ENCODE data around the gene PLEKHJ1. TPM values are rescaled to one million over a fixed set of nuclear protein-coding genes. Genes with fewer than 3 reads are reported as not detected.

PLEKHJ1 gene
- total and polyA plus RNA-seq, 2 of the 13 experiments (the other 11 are each of a cell fraction or from before 2014, with no cell fraction given) = 70.5 to 130 TPM

DNA sequence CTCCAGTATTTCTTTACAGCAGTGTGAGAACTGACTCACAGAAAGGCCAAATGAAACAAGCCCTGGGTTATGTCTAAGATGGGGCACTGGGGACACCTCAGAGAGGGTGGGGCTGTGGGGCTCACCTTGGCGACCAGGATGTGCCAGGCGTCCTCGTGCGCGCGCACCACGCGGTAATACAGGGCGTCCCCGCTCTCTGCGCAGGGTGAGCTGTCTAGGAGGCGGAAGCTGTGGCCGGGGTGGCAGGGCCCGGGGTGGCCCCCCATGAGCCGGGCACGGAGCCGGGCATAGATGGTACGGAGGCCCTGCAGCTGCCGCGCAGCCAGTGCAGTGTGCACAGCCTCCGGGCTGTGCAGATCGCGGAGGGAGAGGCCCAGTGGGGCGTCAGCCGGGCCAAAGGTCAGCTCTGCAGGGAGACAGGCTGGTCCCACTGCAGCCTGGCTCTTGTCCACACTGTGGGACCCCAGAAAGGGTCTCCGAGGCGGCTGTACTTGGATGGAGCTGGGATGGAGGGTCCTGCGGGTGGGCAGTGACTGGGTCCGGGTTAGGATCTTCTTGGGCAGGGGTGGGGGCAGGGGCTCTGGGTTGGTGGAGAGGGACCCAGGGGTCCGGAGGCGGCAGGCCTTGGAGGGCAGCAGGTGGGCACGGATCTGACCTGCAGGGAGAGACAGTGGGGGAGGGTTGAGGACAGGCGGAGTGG lies 42.5 kb upstream of the PLEKHJ1 start (continued):
- TF ChIP-seq, protein P1, sequence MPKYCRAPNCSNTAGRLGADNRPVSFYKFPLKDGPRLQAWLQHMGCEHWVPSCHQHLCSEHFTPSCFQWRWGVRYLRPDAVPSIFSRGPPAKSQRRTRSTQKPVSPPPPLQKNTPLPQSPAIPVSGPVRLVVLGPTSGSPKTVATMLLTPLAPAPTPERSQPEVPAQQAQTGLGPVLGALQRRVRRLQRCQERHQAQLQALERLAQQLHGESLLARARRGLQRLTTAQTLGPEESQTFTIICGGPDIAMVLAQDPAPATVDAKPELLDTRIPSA (CRISPR knock-in tag; IDR thresholded peaks at IDR 0.05; ENCODE audit: borderline replicate concordance) = 0 out of 2 replicates have a peak, but pooled peaks have one; percentile 20
- TF ChIP-seq, protein P2, sequence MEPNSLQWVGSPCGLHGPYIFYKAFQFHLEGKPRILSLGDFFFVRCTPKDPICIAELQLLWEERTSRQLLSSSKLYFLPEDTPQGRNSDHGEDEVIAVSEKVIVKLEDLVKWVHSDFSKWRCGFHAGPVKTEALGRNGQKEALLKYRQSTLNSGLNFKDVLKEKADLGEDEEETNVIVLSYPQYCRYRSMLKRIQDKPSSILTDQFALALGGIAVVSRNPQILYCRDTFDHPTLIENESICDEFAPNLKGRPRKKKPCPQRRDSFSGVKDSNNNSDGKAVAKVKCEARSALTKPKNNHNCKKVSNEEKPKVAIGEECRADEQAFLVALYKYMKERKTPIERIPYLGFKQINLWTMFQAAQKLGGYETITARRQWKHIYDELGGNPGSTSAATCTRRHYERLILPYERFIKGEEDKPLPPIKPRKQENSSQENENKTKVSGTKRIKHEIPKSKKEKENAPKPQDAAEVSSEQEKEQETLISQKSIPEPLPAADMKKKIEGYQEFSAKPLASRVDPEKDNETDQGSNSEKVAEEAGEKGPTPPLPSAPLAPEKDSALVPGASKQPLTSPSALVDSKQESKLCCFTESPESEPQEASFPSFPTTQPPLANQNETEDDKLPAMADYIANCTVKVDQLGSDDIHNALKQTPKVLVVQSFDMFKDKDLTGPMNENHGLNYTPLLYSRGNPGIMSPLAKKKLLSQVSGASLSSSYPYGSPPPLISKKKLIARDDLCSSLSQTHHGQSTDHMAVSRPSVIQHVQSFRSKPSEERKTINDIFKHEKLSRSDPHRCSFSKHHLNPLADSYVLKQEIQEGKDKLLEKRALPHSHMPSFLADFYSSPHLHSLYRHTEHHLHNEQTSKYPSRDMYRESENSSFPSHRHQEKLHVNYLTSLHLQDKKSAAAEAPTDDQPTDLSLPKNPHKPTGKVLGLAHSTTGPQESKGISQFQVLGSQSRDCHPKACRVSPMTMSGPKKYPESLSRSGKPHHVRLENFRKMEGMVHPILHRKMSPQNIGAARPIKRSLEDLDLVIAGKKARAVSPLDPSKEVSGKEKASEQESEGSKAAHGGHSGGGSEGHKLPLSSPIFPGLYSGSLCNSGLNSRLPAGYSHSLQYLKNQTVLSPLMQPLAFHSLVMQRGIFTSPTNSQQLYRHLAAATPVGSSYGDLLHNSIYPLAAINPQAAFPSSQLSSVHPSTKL (CRISPR knock-in tag; IDR thresholded peaks at IDR 0.05) = no peak
- TF ChIP-seq, protein P3, sequence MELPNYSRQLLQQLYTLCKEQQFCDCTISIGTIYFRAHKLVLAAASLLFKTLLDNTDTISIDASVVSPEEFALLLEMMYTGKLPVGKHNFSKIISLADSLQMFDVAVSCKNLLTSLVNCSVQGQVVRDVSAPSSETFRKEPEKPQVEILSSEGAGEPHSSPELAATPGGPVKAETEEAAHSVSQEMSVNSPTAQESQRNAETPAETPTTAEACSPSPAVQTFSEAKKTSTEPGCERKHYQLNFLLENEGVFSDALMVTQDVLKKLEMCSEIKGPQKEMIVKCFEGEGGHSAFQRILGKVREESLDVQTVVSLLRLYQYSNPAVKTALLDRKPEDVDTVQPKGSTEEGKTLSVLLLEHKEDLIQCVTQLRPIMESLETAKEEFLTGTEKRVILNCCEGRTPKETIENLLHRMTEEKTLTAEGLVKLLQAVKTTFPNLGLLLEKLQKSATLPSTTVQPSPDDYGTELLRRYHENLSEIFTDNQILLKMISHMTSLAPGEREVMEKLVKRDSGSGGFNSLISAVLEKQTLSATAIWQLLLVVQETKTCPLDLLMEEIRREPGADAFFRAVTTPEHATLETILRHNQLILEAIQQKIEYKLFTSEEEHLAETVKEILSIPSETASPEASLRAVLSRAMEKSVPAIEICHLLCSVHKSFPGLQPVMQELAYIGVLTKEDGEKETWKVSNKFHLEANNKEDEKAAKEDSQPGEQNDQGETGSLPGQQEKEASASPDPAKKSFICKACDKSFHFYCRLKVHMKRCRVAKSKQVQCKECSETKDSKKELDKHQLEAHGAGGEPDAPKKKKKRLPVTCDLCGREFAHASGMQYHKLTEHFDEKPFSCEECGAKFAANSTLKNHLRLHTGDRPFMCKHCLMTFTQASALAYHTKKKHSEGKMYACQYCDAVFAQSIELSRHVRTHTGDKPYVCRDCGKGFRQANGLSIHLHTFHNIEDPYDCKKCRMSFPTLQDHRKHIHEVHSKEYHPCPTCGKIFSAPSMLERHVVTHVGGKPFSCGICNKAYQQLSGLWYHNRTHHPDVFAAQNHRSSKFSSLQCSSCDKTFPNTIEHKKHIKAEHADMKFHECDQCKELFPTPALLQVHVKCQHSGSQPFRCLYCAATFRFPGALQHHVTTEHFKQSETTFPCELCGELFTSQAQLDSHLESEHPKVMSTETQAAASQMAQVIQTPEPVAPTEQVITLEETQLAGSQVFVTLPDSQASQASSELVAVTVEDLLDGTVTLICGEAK (IDR thresholded peaks at IDR 0.05) = no peak
- TF ChIP-seq, protein P3 (CRISPR knock-in tag; IDR thresholded peaks at IDR 0.05) = no peak
- TF ChIP-seq SOX6 (IDR thresholded peaks at IDR 0.05) (no peak), SOX6 (CRISPR knock-in tag; IDR thresholded peaks at IDR 0.05) (no peak), ZNF724P (CRISPR knock-in tag; IDR thresholded peaks at IDR 0.05; ENCODE audit: borderline replicate concordance) (no peak), NR2F1 (CRISPR knock-in tag; IDR thresholded peaks at IDR 0.05) (0 out of 4 replicates have a peak, but pooled peaks of 1 of the 2 experiments have one; percentile 29), KDM6A (CRISPR knock-in tag; IDR thresholded peaks at IDR 0.05; ENCODE audit: low read depth) (no peak), ATF1 (CRISPR knock-in tag; IDR thresholded peaks at IDR 0.05) (no peak), ZNF292 (CRISPR knock-in tag; IDR thresholded peaks at IDR 0.05; ENCODE audit: borderline replicate concordance, low read depth) (0 out of 2 replicates have a peak, but pooled peaks have one; percentile 38), ZNF260 (CRISPR knock-in tag; IDR thresholded peaks at IDR 0.05; ENCODE audit: borderline replicate concordance, low read depth) (no peak), IKZF1 (IDR thresholded peaks at IDR 0.05) (no peak)
- TF ChIP-seq, protein P4, sequence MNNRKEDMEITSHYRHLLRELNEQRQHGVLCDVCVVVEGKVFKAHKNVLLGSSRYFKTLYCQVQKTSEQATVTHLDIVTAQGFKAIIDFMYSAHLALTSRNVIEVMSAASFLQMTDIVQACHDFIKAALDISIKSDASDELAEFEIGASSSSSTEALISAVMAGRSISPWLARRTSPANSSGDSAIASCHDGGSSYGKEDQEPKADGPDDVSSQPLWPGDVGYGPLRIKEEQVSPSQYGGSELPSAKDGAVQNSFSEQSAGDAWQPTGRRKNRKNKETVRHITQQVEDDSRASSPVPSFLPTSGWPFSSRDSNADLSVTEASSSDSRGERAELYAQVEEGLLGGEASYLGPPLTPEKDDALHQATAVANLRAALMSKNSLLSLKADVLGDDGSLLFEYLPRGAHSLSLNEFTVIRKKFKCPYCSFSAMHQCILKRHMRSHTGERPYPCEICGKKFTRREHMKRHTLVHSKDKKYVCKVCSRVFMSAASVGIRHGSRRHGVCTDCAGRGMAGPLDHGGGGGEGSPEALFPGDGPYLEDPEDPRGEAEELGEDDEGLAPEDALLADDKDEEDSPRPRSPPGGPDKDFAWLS (CRISPR knock-in tag; IDR thresholded peaks at IDR 0.05; ENCODE audit: borderline replicate concordance) = no peak
